ENCODE measurements around the gene EYS. TPM values are rescaled to one million over a fixed set of nuclear protein-coding genes. Genes with fewer than 3 reads are reported as not detected.

The EYS gene
- polyA plus RNA-seq, 1 experiment, result not detected

GRCh38 chr6:64996301-64996700 lies 710.7 kb downstream of the EYS start:
- DNase-seq (ENCODE audit: low read depth), result no peak
- no peak overlapping the region for H3K4me3 ChIP-seq (ENCODE audit: low read depth, low read length)
- POLR2A ChIA-PET, result no interaction called here
- CTCF ChIA-PET, result no interaction called here
- TF ChIP-seq CTCF (IDR thresholded peaks at IDR 0.05; ENCODE audit: insufficient read depth, low read depth, low read length), result no peak
- no peaks in the 10 kb centered on the region for H3K36me3 ChIP-seq (ENCODE audit: control insufficient read depth, insufficient read depth, low read length)
- H3K27me3 ChIP-seq (ENCODE audit: control insufficient read depth, insufficient read depth, low read length), result no peaks in the 10 kb centered on the region

GRCh38 chr6:64990652-64991304 lies 716.2 kb downstream of the EYS start:
- no peak for DNase-seq (ENCODE audit: low read depth)
- TF ChIP-seq CTCF (IDR thresholded peaks at IDR 0.05; ENCODE audit: insufficient read depth, low read depth, low read length), result no peak
- Histone ChIP-seq H3K36me3 (ENCODE audit: control insufficient read depth, insufficient read depth, low read length) (no peaks in the 10 kb centered on the region), H3K27me3 (ENCODE audit: control insufficient read depth, insufficient read depth, low read length) (no peaks in the 10 kb centered on the region), H3K4me3 (ENCODE audit: low read depth, low read length) (no peak overlapping the region)
- ChIA-PET CTCF (no interaction called here), POLR2A (no interaction called here)

- no peaks in the 10 kb centered on the region for H3K27me3 ChIP-seq (ENCODE audit: control insufficient read depth, insufficient read depth, low read length)
- DNase-seq (ENCODE audit: low read depth), result no peak
- TF ChIP-seq CTCF (IDR thresholded peaks at IDR 0.05; ENCODE audit: insufficient read depth, low read depth, low read length), result no peak
- POLR2A ChIA-PET, result no interaction called here
- CTCF ChIA-PET, result no interaction called here
- no peaks in the 10 kb centered on the region for H3K36me3 ChIP-seq (ENCODE audit: control insufficient read depth, insufficient read depth, low read length)
- no peak overlapping the region for H3K4me3 ChIP-seq (ENCODE audit: low read depth, low read length)
Measured at GRCh38 chr6:64988148-64988547, 718.9 kb downstream of the EYS start.

- TF ChIP-seq CTCF (IDR thresholded peaks at IDR 0.05; ENCODE audit: insufficient read depth, low read depth, low read length), result no peak
- H3K27me3 ChIP-seq (ENCODE audit: control insufficient read depth, insufficient read depth, low read length), result no peaks in the 10 kb centered on the region
- DNase-seq (ENCODE audit: low read depth), result no peak
- ChIA-PET CTCF (no interaction called here), POLR2A (no interaction called here)
- H3K36me3 ChIP-seq (ENCODE audit: control insufficient read depth, insufficient read depth, low read length), result no peaks in the 10 kb centered on the region
- no peak overlapping the region for H3K4me3 ChIP-seq (ENCODE audit: low read depth, low read length)
Measured at GRCh38 chr6:64987066-64987465, 720.0 kb downstream of the EYS start.

GRCh38 chr6:64985726-64986125 lies 721.3 kb downstream of the EYS start:
- POLR2A ChIA-PET, result no interaction called here
- no peaks in the 10 kb centered on the region for H3K27me3 ChIP-seq (ENCODE audit: control insufficient read depth, insufficient read depth, low read length)
- CTCF ChIA-PET, result no interaction called here
- no peak for DNase-seq (ENCODE audit: low read depth)
- TF ChIP-seq CTCF (IDR thresholded peaks at IDR 0.05; ENCODE audit: insufficient read depth, low read depth, low read length), result no peak
- H3K36me3 ChIP-seq (ENCODE audit: control insufficient read depth, insufficient read depth, low read length), result no peaks in the 10 kb centered on the region
- no peak overlapping the region for H3K4me3 ChIP-seq (ENCODE audit: low read depth, low read length)
